IMR-90 (cell line): ENCODE measurements around the gene TSKS. TPM values are rescaled to one million over a fixed set of nuclear protein-coding genes. Genes with fewer than 3 reads are reported as not detected.

Experiments
- ATAC-seq: fragments of 200-7000 bp; cut with Tn5 transposase; 2 replicates; pipeline ENCODE4 v1.9.1; 2020; ENCODE audit warnings: low read depth, mild to moderate bottlenecking, moderate library complexity
- BruUV-seq: library from RNA; stranded (reverse); fragments of 400-500 nt; replicated peaks from 2 replicates; lab custom pipeline; 2021; lab: Mats Ljungman, UMichigan
- CTCF ChIA-PET: fragments of 300-600 bp; formaldehyde crosslinking; extraction: SDS; loops from one replicate; lab custom pipeline; 2021; ENCODE audit warnings: antibody characterized with exemption; lab: Yijun Ruan, JAX
- POLR2A ChIA-PET: fragments of 300-600 bp; sonication (Branson Sonifier 250); formaldehyde crosslinking; loops from one replicate; lab custom pipeline; 2022; ENCODE audit warnings: antibody characterized with exemption; ENCODE audit not compliant: unreplicated experiment; lab: Charles Lee
- DNase-seq: peaks from one replicate; pipeline ENCODE4 v3.0.0; 2013
- H2AFZ ChIP-seq: replicated peaks from 2 replicates; pipeline ENCODE3; 2013; ENCODE audit warnings: low read length, mild to moderate bottlenecking; ENCODE audit not compliant: poor library complexity
- H2AK5ac ChIP-seq: 2 replicates; pipeline ENCODE4 v1.6.1; 2013; ENCODE audit warnings: low read depth, low read length, inconsistent platforms
- H2AK9ac ChIP-seq: replicated peaks from 2 replicates; pipeline ENCODE3; 2013; ENCODE audit warnings: mild to moderate bottlenecking, low read depth, low read length, moderate library complexity; ENCODE audit not compliant: poor library complexity
- H2BK120ac ChIP-seq: 2 replicates; pipeline ENCODE4 v1.6.1; 2013; ENCODE audit warnings: low read depth, low read length, inconsistent platforms
- H2BK15ac ChIP-seq: 3 replicates; pipeline ENCODE4 v1.6.1; 2013; ENCODE audit warnings: low read depth, low read length, inconsistent platforms
- H2BK20ac ChIP-seq: 2 replicates; pipeline ENCODE4 v1.6.1; 2013; ENCODE audit warnings: low read depth, mild to moderate bottlenecking, inconsistent platforms, low read length, moderate library complexity
- H2BK5ac ChIP-seq: 2 replicates; pipeline ENCODE4 v1.6.1; 2013; ENCODE audit warnings: mild to moderate bottlenecking, low read depth, low read length, inconsistent platforms; ENCODE audit not compliant: poor library complexity, severe bottlenecking
- H3K14ac ChIP-seq: replicated peaks from 2 replicates; pipeline ENCODE4 v1.6.1; 2013; ENCODE audit warnings: low read depth, low read length, inconsistent platforms
- H3K18ac ChIP-seq: 2 replicates; pipeline ENCODE4 v1.6.1; 2013; ENCODE audit warnings: low read depth, low read length, control low read depth
- H3K23ac ChIP-seq: 2 replicates; pipeline ENCODE4 v1.6.1; 2013; ENCODE audit warnings: low read depth, low read length, inconsistent platforms
- H3K27ac ChIP-seq: 2 replicates; pipeline ENCODE4 v1.5.1; 2013; ENCODE audit warnings: mild to moderate bottlenecking, control low read depth, low read length; ENCODE audit not compliant: insufficient read depth
- H3K27me3 ChIP-seq: 2 replicates; pipeline ENCODE4 v1.6.1; 2013; ENCODE audit warnings: low read length; ENCODE audit not compliant: control insufficient read depth, insufficient read depth
- H3K36me3 ChIP-seq: 2 replicates; pipeline ENCODE4 v1.6.1; 2013; ENCODE audit warnings: low read length, mixed read lengths; ENCODE audit not compliant: control insufficient read depth, insufficient read depth
- H3K4ac ChIP-seq: 2 replicates; pipeline ENCODE4 v1.6.1; 2013; ENCODE audit warnings: low read depth, low read length, inconsistent platforms
- H3K4me1 ChIP-seq: 2 replicates; pipeline ENCODE4 v1.6.1; 2013; ENCODE audit warnings: low read length, mixed read lengths; ENCODE audit not compliant: control insufficient read depth, insufficient read depth
- H3K4me2 ChIP-seq: 2 replicates; pipeline ENCODE4 v1.6.1; 2013; ENCODE audit warnings: low read depth, mild to moderate bottlenecking, control low read depth, low read length, moderate library complexity
- H3K4me3 ChIP-seq: 2 replicates; pipeline ENCODE4 v1.5.1; 2013; ENCODE audit warnings: low read depth, mild to moderate bottlenecking, control low read depth, low read length, moderate library complexity; ENCODE audit not compliant: insufficient read depth
- H3K56ac ChIP-seq: 2 replicates; pipeline ENCODE4 v1.6.1; 2013; ENCODE audit warnings: low read length, inconsistent platforms; ENCODE audit not compliant: insufficient read depth; ENCODE audit errors: extremely low read depth
- H3K79me1 ChIP-seq, 2 experiments: 2 replicates each; pipeline ENCODE4 v1.6.1; 2013; ENCODE audit warnings: low read length in 2 of 2, inconsistent platforms in 1 of 2, low read depth in 1 of 2
- H3K9ac ChIP-seq: 2 replicates; pipeline ENCODE4 v1.6.1; 2013; ENCODE audit warnings: low read depth, low read length, control low read depth
- H3K9me1 ChIP-seq: 2 replicates; pipeline ENCODE4 v1.6.1; 2013; ENCODE audit warnings: low read length, inconsistent platforms; ENCODE audit not compliant: insufficient read depth
- H3K9me3 ChIP-seq: 2 replicates; pipeline ENCODE4 v1.6.1; 2013; ENCODE audit warnings: low read length; ENCODE audit not compliant: control insufficient read depth, insufficient read depth
- H4K20me1 ChIP-seq: 2 replicates; pipeline ENCODE4 v1.6.1; 2013; ENCODE audit warnings: low read length, inconsistent platforms; ENCODE audit not compliant: insufficient read depth
- H4K5ac ChIP-seq: 2 replicates; pipeline ENCODE4 v1.6.1; 2013; ENCODE audit warnings: mild to moderate bottlenecking, low read depth, low read length, control low read depth
- H4K8ac ChIP-seq, 2 experiments: 2 replicates each; pipeline ENCODE4 v1.6.1; 2013; ENCODE audit warnings: low read depth in 2 of 2, low read length in 2 of 2, control low read depth in 1 of 2, inconsistent platforms in 1 of 2
- H4K91ac ChIP-seq: 2 replicates; pipeline ENCODE4 v1.6.1; 2013; ENCODE audit warnings: low read depth, low read length, inconsistent platforms; ENCODE audit not compliant: insufficient read depth
- BHLHE40 ChIP-seq: fragments of 150-350 bp; IDR thresholded peaks from 2 replicates; pipeline ENCODE4 v1.6.1; 2016; ENCODE audit warnings: mild to moderate bottlenecking, low read depth, low read length
- CEBPB ChIP-seq: IDR thresholded peaks from 2 replicates; pipeline ENCODE4 v1.6.1; 2012; ENCODE audit warnings: low read depth, low read length, improper control_type of control experiment
- CHD1 ChIP-seq: IDR thresholded peaks from 2 replicates; pipeline ENCODE4 v1.6.1; 2012; ENCODE audit warnings: low read depth, low read length, improper control_type of control experiment
- FOS ChIP-seq: fragments of 150-350 bp; IDR thresholded peaks from 2 replicates; pipeline ENCODE4 v1.6.1; 2016; ENCODE audit warnings: low read depth, low read length
- MAFK ChIP-seq: IDR thresholded peaks from 2 replicates; pipeline ENCODE4 v1.6.1; 2012; ENCODE audit warnings: low read depth, low read length, improper control_type of control experiment
- MAZ ChIP-seq: IDR thresholded peaks from 2 replicates; pipeline ENCODE4 v1.6.1; 2012; ENCODE audit warnings: low read depth, mild to moderate bottlenecking, low read length, improper control_type of control experiment, moderate library complexity, borderline replicate concordance
- MXI1 ChIP-seq: IDR thresholded peaks from 2 replicates; pipeline ENCODE4 v1.6.1; 2012; ENCODE audit warnings: low read depth, mild to moderate bottlenecking, low read length, moderate library complexity, borderline replicate concordance
- NFE2L2 ChIP-seq: fragments of 150-350 bp; IDR thresholded peaks from 2 replicates; pipeline ENCODE4 v1.6.1; 2016; ENCODE audit warnings: low read depth, mild to moderate bottlenecking, low read length
- POLR2A ChIP-seq: IDR thresholded peaks from 2 replicates; pipeline ENCODE4 v1.6.1; 2012; ENCODE audit warnings: mild to moderate bottlenecking, low read depth, low read length
- RAD21 ChIP-seq: IDR thresholded peaks from 2 replicates; pipeline ENCODE4 v1.6.1; 2012; ENCODE audit warnings: low read length, improper control_type of control experiment
- RCOR1 ChIP-seq: IDR thresholded peaks from 2 replicates; pipeline ENCODE4 v1.6.1; 2012; ENCODE audit warnings: mild to moderate bottlenecking, low read length, improper control_type of control experiment; ENCODE audit not compliant: insufficient replicate concordance
- RFX5 ChIP-seq: IDR thresholded peaks from 2 replicates; pipeline ENCODE4 v1.8.0; 2012; ENCODE audit warnings: low read depth, mild to moderate bottlenecking, low read length, moderate library complexity
- SMC3 ChIP-seq: fragments of 150-350 bp; IDR thresholded peaks from 2 replicates; pipeline ENCODE4 v1.6.1; 2016; ENCODE audit warnings: low read depth, mild to moderate bottlenecking, antibody characterized with exemption, low read length, moderate library complexity
- WGBS, 2 experiments: methylation state at CpG; one replicate each; pipeline versions ENCODE4 v1.1.5 to v1.1.7; 2013; ENCODE audit warnings: missing lambda C conversion rate in 2 of 2; ENCODE audit not compliant: insufficient read length in 1 of 2; ENCODE audit errors: extremely low coverage in 2 of 2; 5-methylcytosine and 5-hydroxymethylcytosine counted together
- dilution Hi-C: fragments of 300-500 bp; cut with HindIII; formaldehyde crosslinking; loops from one replicate; pipeline ENCODE4 v1.14.3; 2018; ENCODE audit warnings: low sequenced_read_pairs; ENCODE audit not compliant: unreplicated experiment
- in situ Hi-C: fragments of 300-500 bp; cut with MboI; formaldehyde crosslinking; loops from 3 replicates; pipeline ENCODE4 v1.14.3; 2019; ENCODE audit warnings: low sequenced_read_pairs, inconsistent platforms, mixed read lengths
- intact Hi-C: fragments of 100-400 bp; cut with micrococcal nuclease; formaldehyde crosslinking; loops from 2 replicates; pipeline ENCODE4 v1.10.0; 2022
- polyA plus RNA-seq, 3 experiments: library from polyadenylated mRNA; depleted of rRNA; stranded (reverse); fragments of >200 nt; gene quantifications; 2 replicates each; pipeline ENCODE4 v1.2.3, GENCODE V29; 2012; ENCODE audit warnings: low replicate concordance in 1 of 3
- total RNA-seq: library from RNA; depleted of rRNA; stranded (reverse); fragments of >200 nt; gene quantifications from 2 replicates; pipeline ENCODE4 v1.2.3, GENCODE V29; 2012
- TF ChIP-seq, protein P1 (sequence below): conservative IDR thresholded peaks from 2 replicates; pipeline ENCODE4 v1.5.1; 2012; ENCODE audit warnings: mild to moderate bottlenecking, low read depth, low read length, improper control_type of control experiment
- TF ChIP-seq, protein P2 (sequence below): fragments of 150-350 bp; IDR thresholded peaks from 2 replicates; pipeline ENCODE4 v1.6.1; 2016; ENCODE audit warnings: low read depth, mild to moderate bottlenecking, low read length, moderate library complexity, borderline replicate concordance
- TF ChIP-seq, protein P3 (sequence below): fragments of 150-350 bp; IDR thresholded peaks from 2 replicates; pipeline ENCODE4 v1.6.1; 2017; ENCODE audit warnings: mild to moderate bottlenecking, antibody characterized with exemption, low read length, low read depth

The TSKS gene
- total and polyA plus RNA-seq, 2 of the 4 experiments (the other 2 are of a cell fraction): not detected

DNA sequence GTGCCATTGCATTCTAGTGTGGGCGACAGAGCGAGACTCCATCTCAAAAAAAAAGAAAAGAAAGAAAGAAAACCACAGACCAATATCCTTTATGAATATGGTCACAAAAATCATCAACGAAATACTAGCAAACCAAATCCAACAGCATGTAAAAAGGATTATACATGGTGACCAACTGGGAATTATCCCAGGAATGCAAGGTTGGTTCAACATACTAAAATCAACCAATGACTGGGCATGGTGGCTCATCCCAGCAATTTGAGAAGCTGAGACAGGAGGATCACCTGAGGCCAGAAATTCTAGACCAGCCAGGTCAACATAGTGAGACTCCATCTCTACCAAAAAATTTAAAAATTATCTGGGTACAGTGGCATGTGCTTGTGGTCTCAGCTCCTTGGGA, 7.2 kb downstream of the TSKS start:
- CTCF ChIA-PET: interaction anchor here (1.3 kb wide), 1 partner anchor 38 kb away, joined by 3 read pairs; no protein-coding TSS in a partner anchor
- dilution Hi-C loops: no loop called here
- H3K4me2 ChIP-seq: no peak overlapping the region

More for the DNA sequence above, 7.2 kb downstream of the TSKS start:
- H3K27me3 ChIP-seq: no peaks in the 10 kb centered on the region
- no peak overlapping the region for H3K23ac ChIP-seq
- H2BK20ac ChIP-seq: peak overlapping the region; percentile 46; the same call in 1 of the 2 replicates
- TF ChIP-seq MAZ: no peak
- TF ChIP-seq NFE2L2: no peak
- TF ChIP-seq, protein P1, sequence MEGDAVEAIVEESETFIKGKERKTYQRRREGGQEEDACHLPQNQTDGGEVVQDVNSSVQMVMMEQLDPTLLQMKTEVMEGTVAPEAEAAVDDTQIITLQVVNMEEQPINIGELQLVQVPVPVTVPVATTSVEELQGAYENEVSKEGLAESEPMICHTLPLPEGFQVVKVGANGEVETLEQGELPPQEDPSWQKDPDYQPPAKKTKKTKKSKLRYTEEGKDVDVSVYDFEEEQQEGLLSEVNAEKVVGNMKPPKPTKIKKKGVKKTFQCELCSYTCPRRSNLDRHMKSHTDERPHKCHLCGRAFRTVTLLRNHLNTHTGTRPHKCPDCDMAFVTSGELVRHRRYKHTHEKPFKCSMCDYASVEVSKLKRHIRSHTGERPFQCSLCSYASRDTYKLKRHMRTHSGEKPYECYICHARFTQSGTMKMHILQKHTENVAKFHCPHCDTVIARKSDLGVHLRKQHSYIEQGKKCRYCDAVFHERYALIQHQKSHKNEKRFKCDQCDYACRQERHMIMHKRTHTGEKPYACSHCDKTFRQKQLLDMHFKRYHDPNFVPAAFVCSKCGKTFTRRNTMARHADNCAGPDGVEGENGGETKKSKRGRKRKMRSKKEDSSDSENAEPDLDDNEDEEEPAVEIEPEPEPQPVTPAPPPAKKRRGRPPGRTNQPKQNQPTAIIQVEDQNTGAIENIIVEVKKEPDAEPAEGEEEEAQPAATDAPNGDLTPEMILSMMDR: no peak
- no peak for TF ChIP-seq RFX5
- TF ChIP-seq MXI1: no peak
- no peak for TF ChIP-seq FOS
- TF ChIP-seq SMC3: no peak
- TF ChIP-seq, protein P2, sequence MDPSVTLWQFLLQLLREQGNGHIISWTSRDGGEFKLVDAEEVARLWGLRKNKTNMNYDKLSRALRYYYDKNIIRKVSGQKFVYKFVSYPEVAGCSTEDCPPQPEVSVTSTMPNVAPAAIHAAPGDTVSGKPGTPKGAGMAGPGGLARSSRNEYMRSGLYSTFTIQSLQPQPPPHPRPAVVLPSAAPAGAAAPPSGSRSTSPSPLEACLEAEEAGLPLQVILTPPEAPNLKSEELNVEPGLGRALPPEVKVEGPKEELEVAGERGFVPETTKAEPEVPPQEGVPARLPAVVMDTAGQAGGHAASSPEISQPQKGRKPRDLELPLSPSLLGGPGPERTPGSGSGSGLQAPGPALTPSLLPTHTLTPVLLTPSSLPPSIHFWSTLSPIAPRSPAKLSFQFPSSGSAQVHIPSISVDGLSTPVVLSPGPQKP: no peak
- TF ChIP-seq BHLHE40: no peak
- TF ChIP-seq RAD21: no peak
- no peak for TF ChIP-seq CEBPB
- no peak for TF ChIP-seq RCOR1
- TF ChIP-seq MAFK: no peak
- TF ChIP-seq, protein P3, sequence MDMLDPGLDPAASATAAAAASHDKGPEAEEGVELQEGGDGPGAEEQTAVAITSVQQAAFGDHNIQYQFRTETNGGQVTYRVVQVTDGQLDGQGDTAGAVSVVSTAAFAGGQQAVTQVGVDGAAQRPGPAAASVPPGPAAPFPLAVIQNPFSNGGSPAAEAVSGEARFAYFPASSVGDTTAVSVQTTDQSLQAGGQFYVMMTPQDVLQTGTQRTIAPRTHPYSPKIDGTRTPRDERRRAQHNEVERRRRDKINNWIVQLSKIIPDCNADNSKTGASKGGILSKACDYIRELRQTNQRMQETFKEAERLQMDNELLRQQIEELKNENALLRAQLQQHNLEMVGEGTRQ: no peak
- TF ChIP-seq POLR2A: no peak
- no peak for TF ChIP-seq CHD1
- H4K91ac ChIP-seq: no peak overlapping the region
- H3K18ac ChIP-seq: peak overlapping the region; percentile 27; the same call in 1 of the 2 replicates
- no peak overlapping the region for H4K5ac ChIP-seq
- no peak for DNase-seq
- H3K4me1 ChIP-seq: peaks cover 7% of the 10 kb centered on the region
- no peaks in the 10 kb centered on the region for H3K79me1 ChIP-seq
- H3K9ac ChIP-seq: no peak overlapping the region
- WGBS, 2 experiments: no CpG with 5 or more reads among the region's 3 CpGs
- no TSS peak for BruUV-seq
- 0 out of 4 replicates have a peak overlapping the region, but pooled peaks of 1 of the 2 experiments have one; percentile 13 for H4K8ac ChIP-seq
- POLR2A ChIA-PET: interaction anchor here (0.6 kb wide), 2 partner anchors 41 to 92 kb away, joined by 3 to 7 read pairs; no protein-coding TSS in a partner anchor
- no peak overlapping the region for H3K4me3 ChIP-seq
- 0 out of 2 replicates have a peak overlapping the region, but pooled peaks have one; percentile 11 for H3K4ac ChIP-seq
- H4K20me1 ChIP-seq: no peaks in the 10 kb centered on the region
- peak overlapping the region; percentile 20 for H2BK5ac ChIP-seq
- H2AFZ ChIP-seq: no peak overlapping the region
- H2BK15ac ChIP-seq: no peak overlapping the region
- intact Hi-C loops: no loop called here
- peaks cover 8% of the 10 kb centered on the region for H3K9me3 ChIP-seq
- H3K56ac ChIP-seq: no peak overlapping the region
- 0 out of 2 replicates have a peak, but pooled peaks cover 3% of the 10 kb centered on the region for H3K9me1 ChIP-seq
- H3K36me3 ChIP-seq: no peaks in the 10 kb centered on the region
- H3K14ac ChIP-seq: no peak overlapping the region
- H3K27ac ChIP-seq: peak overlapping the region; percentile 29; the same call in 1 of the 2 replicates
- in situ Hi-C loops: no loop called here
- H2AK9ac ChIP-seq: no peak overlapping the region
- no peak overlapping the region for H2BK120ac ChIP-seq
- ATAC-seq: no peak
- peak overlapping the region; percentile 47; the same call in 1 of the 2 replicates for H2AK5ac ChIP-seq
